K562 (cell line): ENCODE results near the gene BACE2. TPM values are rescaled to one million over a fixed set of nuclear protein-coding genes. Genes with fewer than 3 reads are reported as not detected.

ENCODE experiments used
- ATAC-seq: fragments of 200-7000 bp; cut with Tn5 transposase; 3 replicates; pipeline ENCODE4 v1.9.1; 2020; ENCODE audit warnings: moderate library complexity
- Bru-seq: library from RNA; stranded (reverse); fragments of 400-500 nt; gene quantifications from one replicate; lab custom pipeline; 2021; lab: Mats Ljungman, UMichigan
- BruChase-seq, 2 experiments: library from RNA; stranded (reverse); fragments of 400-500 nt; gene quantifications; one replicate each; lab custom pipeline; 2021; lab: Mats Ljungman, UMichigan
- BruUV-seq: library from RNA; stranded (reverse); fragments of 400-500 nt; replicated peaks from 2 replicates; lab custom pipeline; 2021; lab: Mats Ljungman, UMichigan
- CTCF ChIA-PET: fragments of 300-600 bp; formaldehyde crosslinking; extraction: SDS; loops from one replicate; lab custom pipeline; 2021; ENCODE audit warnings: low intra/inter-chr PET ratio; lab: Yijun Ruan, JAX
- POLR2A ChIA-PET: fragments of 300-600, 350-650 bp; sonication (Branson Sonifier 250); formaldehyde crosslinking; extraction: SDS; loops from one replicate; lab custom pipeline; 2021; ENCODE audit warnings: antibody characterized with exemption, inconsistent platforms; lab: Yijun Ruan, JAX
- DNase-seq, 4 experiments: peaks; one replicate each; pipeline versions ENCODE4 v3.0.0 to v3.0.0-alpha.2; 2011 to 2018; ENCODE audit warnings: low spot score in 3 of 4, mixed read lengths in 3 of 4; ENCODE audit errors: extremely low read depth in 1 of 4
- FAIRE-seq: peaks from 2 replicates; lab custom pipeline; 2011; peaks lifted over from hg19 to GRCh38; lab: Jason Lieb, UNC
- H2AFZ ChIP-seq: 2 replicates; pipeline ENCODE4 v1.6.0; 2011; ENCODE audit warnings: low read depth, low read length, control low read depth, inconsistent platforms
- H3K27ac ChIP-seq: fragments of 200-600 bp; 3 replicates; pipeline ENCODE4 v1.8.0; 2011; ENCODE audit warnings: low read depth, mild to moderate bottlenecking, control low read depth, inconsistent platforms, low read length, moderate library complexity, mixed read lengths; ENCODE audit errors: extremely low read depth
- H3K27me3 ChIP-seq, 2 experiments: fragments of 300-600 bp in 1 of 2; 2 replicates in 1 of 2; 3 replicates in 1 of 2; pipeline versions ENCODE4 v1.6.0 to v1.8.0; 2011; ENCODE audit warnings: inconsistent platforms in 2 of 2, low read length in 2 of 2, mild to moderate bottlenecking in 1 of 2, mixed read lengths in 1 of 2, moderate library complexity in 1 of 2; ENCODE audit not compliant: control insufficient read depth in 2 of 2, insufficient read depth in 2 of 2
- H3K36me3 ChIP-seq: fragments of 300-600 bp; 3 replicates; pipeline ENCODE4 v1.8.0; 2011; ENCODE audit warnings: mild to moderate bottlenecking, low read length, inconsistent platforms; ENCODE audit not compliant: control insufficient read depth, insufficient read depth
- H3K4me1 ChIP-seq, 2 experiments: fragments of 200-600 bp in 1 of 2; replicated peaks in 1 of 2; 2 replicates in 1 of 2; 3 replicates in 1 of 2; pipeline versions ENCODE4 v1.5.1 to v1.8.0; 2011; ENCODE audit warnings: inconsistent platforms in 2 of 2, low read length in 2 of 2, mild to moderate bottlenecking in 1 of 2, mixed read lengths in 1 of 2, moderate library complexity in 1 of 2; ENCODE audit not compliant: control insufficient read depth in 2 of 2, insufficient read depth in 2 of 2
- H3K4me2 ChIP-seq: 2 replicates; pipeline ENCODE4 v1.6.1; 2011; ENCODE audit warnings: low read length, control low read depth, inconsistent platforms, mixed read lengths; ENCODE audit not compliant: insufficient read depth
- H3K4me3 ChIP-seq: fragments of 200-600 bp; sonication (generic), shearing (Covaris generic); 2 replicates; pipeline ENCODE4 v1.5.1; 2016; ENCODE audit warnings: control low read depth, inconsistent platforms
- H3K79me2 ChIP-seq: fragments of 200-600 bp; 3 replicates; pipeline ENCODE4 v1.8.0; 2011; ENCODE audit warnings: low read length, inconsistent platforms; ENCODE audit not compliant: control insufficient read depth, insufficient read depth
- H3K9ac ChIP-seq, 2 experiments: 2 replicates each; pipeline versions ENCODE4 v1.6.0 to v1.6.1; 2011; ENCODE audit warnings: low read depth in 2 of 2, low read length in 2 of 2, control low read depth in 1 of 2, inconsistent platforms in 1 of 2, mild to moderate bottlenecking in 1 of 2, mixed read lengths in 1 of 2; ENCODE audit not compliant: insufficient read depth in 1 of 2
- H3K9me1 ChIP-seq: one replicate; pipeline ENCODE4 v1.6.0; 2011; ENCODE audit warnings: inconsistent platforms, mild to moderate bottlenecking, low read length, moderate library complexity; ENCODE audit not compliant: control insufficient read depth, insufficient read depth
- H3K9me3 ChIP-seq: replicated peaks from 2 replicates; pipeline ENCODE4 v1.5.1; 2011; ENCODE audit warnings: low read depth, low read length, inconsistent platforms; ENCODE audit not compliant: control insufficient read depth, insufficient read depth
- H4K20me1 ChIP-seq: replicated peaks from 2 replicates; pipeline ENCODE4 v1.6.1; 2011; ENCODE audit warnings: low read length, inconsistent platforms, mixed read lengths; ENCODE audit not compliant: control insufficient read depth, insufficient read depth
- ATF1 ChIP-seq, 2 experiments: fragments of 450-650 bp in 1 of 2; IDR thresholded peaks; 2 replicates each; pipeline ENCODE4 v1.6.1; 2016; ENCODE audit warnings: missing compliant biosample characterization in 1 of 2, missing genetic modification characterization in 1 of 2
- FOXM1 ChIP-seq, 2 experiments: fragments of 450-650 bp in 1 of 2; sonication (generic) in 1 of 2; formaldehyde crosslinking in 1 of 2; IDR thresholded peaks; 2 replicates each; pipeline versions ENCODE4 v1.6.1 to v1.9.0; 2017 to 2022; ENCODE audit warnings: low read depth in 2 of 2, mild to moderate bottlenecking in 2 of 2, missing genetic modification reagents in 1 of 2, moderate library complexity in 1 of 2
- GTF2B ChIP-seq: IDR thresholded peaks from 2 replicates; pipeline ENCODE4 v1.6.1; 2011; ENCODE audit not compliant: insufficient read length; ENCODE audit errors: extremely low read depth
- HNRNPL ChIP-seq: fragments of 200-400 bp; formaldehyde crosslinking; IDR thresholded peaks from 2 replicates; pipeline ENCODE4 v1.6.1; 2017; ENCODE audit warnings: low read depth, mild to moderate bottlenecking, low read length
- HNRNPUL1 ChIP-seq: fragments of 200-400 bp; formaldehyde crosslinking; IDR thresholded peaks from 2 replicates; pipeline ENCODE4 v1.6.1; 2017; ENCODE audit warnings: low read length
- L3MBTL2 ChIP-seq: fragments of 450-650 bp; IDR thresholded peaks from 2 replicates; pipeline ENCODE4 v1.6.1; 2016; ENCODE audit warnings: mild to moderate bottlenecking, moderate library complexity
- RBFOX2 ChIP-seq: fragments of 200-400 bp; formaldehyde crosslinking; IDR thresholded peaks from 2 replicates; pipeline ENCODE4 v1.6.1; 2017; ENCODE audit warnings: low read depth, mild to moderate bottlenecking, low read length, moderate library complexity
- VEZF1 ChIP-seq: fragments of 200-800 bp; sonication (Bioruptor generic); IDR thresholded peaks from 2 replicates; pipeline ENCODE4 v1.6.1; 2017; ENCODE audit warnings: missing genetic modification characterization, missing compliant biosample characterization
- ZBTB7A ChIP-seq: IDR thresholded peaks from 2 replicates; pipeline ENCODE4 v1.6.1; 2011; ENCODE audit warnings: low read depth, mild to moderate bottlenecking, low read length, moderate library complexity, borderline replicate concordance; ENCODE audit not compliant: control insufficient read depth
- ZFP91 ChIP-seq: sonication (generic); formaldehyde crosslinking; IDR thresholded peaks from 2 replicates; pipeline ENCODE4 v1.8.0; 2022; ENCODE audit warnings: mild to moderate bottlenecking, missing genetic modification reagents
- WGBS: fragments of 100-300 bp; shearing (Covaris generic); methylation state at CpG from one replicate; pipeline ENCODE4 v1.1.6; 2016; ENCODE audit warnings: low coverage, mixed read lengths; ENCODE audit not compliant: insufficient coverage; ENCODE audit errors: missing lambda C conversion rate; 5-methylcytosine and 5-hydroxymethylcytosine counted together
- in situ Hi-C: fragments of 300-500 bp; cut with MboI; formaldehyde crosslinking; loops from 4 replicates; pipeline ENCODE4 v1.15.0; 2018; ENCODE audit warnings: inconsistent platforms, mixed read lengths
- intact Hi-C: fragments of 100-400 bp; cut with micrococcal nuclease; formaldehyde crosslinking; loops from 2 replicates; pipeline ENCODE4 v1.14.2; 2022
- long read RNA-seq, 3 experiments: library from polyadenylated mRNA in 2 of 3; library from RNA in 1 of 3; unstranded in 2 of 3; stranded (forward) in 1 of 3; transcript quantifications; one replicate each; pipeline ENCODE4 v2.0.0, GENCODE V29; 2019 to 2022
- polyA minus RNA-seq, 3 experiments: library from RNA; depleted of rRNA, polyadenylated mRNA; stranded (reverse); fragments of >200 nt; gene quantifications; 2 replicates each; pipeline ENCODE4 v1.2.3, GENCODE V29; 2011
- polyA plus RNA-seq, 8 experiments: library from polyadenylated mRNA; depleted of rRNA in 4 of 8; stranded (reverse) in 5 of 8; unstranded in 3 of 8; fragments of >200 nt; fragmentation: Nextera tagmentation in 2 of 8; fragmentation: Illumina TruSeq in 1 of 8; extraction: Ambion mirVana in 2 of 8; extraction: Trizol in 1 of 8; gene quantifications; 2 replicates each; pipeline versions ENCODE4 v1.2.1 to v1.2.3, GENCODE V29; 2011 to 2014; ENCODE audit warnings: inconsistent platforms in 1 of 8, missing spikeins in 1 of 8
- total RNA-seq, 7 experiments: library from RNA; depleted of rRNA in 6 of 7; stranded (reverse); fragments of >200 nt in 6 of 7; fragmentation: Illumina TruSeq in 2 of 7; extraction: Trizol in 2 of 7; gene quantifications; 2 replicates each; pipeline versions ENCODE4 v1.2.1 to v1.2.3, GENCODE V29; 2011 to 2021; ENCODE audit warnings: low replicate concordance in 1 of 7

Gene BACE2
- total RNA-seq (2011; cell fraction: chromatin; rRNA removed; ENCODE audit: low replicate concordance): not detected in 2 replicates
- total RNA-seq (2011; cell fraction: nucleolus; rRNA removed): not detected in 2 replicates
- not detected in 2 replicates for total RNA-seq (2011; cell fraction: nucleoplasm; rRNA removed)
- total RNA-seq (2014; rRNA removed): 0.05 TPM in 1 of 2 replicates, not detected in the other
- total RNA-seq (2014; rRNA removed; fragmentation: Illumina TruSeq; extraction: Trizol): 0.15 TPM in 1 of 2 replicates, not detected in the other
- total RNA-seq (2015; rRNA removed; fragmentation: Illumina TruSeq; extraction: Trizol): 0.18 TPM in 1 of 2 replicates, not detected in the other
- total RNA-seq (2021): 0.07 and 0.24 TPM in 2 replicates
- polyA plus RNA-seq (2011; rRNA removed): 0.15 TPM in 1 of 2 replicates, not detected in the other
- not detected in 2 replicates for polyA plus RNA-seq (2011; cell fraction: cytosol; rRNA removed)
- polyA plus RNA-seq (2011; cell fraction: nucleus; rRNA removed): not detected in 2 replicates
- 0.09 and 0.83 TPM in 2 replicates for polyA plus RNA-seq (2012)
- polyA plus RNA-seq (2014; fragmentation: Illumina TruSeq; extraction: Trizol): not detected in 2 replicates
- polyA plus RNA-seq (2014; fragmentation: Nextera tagmentation; extraction: Ambion mirVana): under 1 TPM in 1 of 2 experiments, not detected in 1; 0.08 TPM
- 0.16 TPM in 1 of 2 replicates, not detected in the other for polyA plus RNA-seq (2014; rRNA removed)
- not detected in 2 replicates for polyA minus RNA-seq (2011; rRNA and poly(A)+ RNA removed)
- polyA minus RNA-seq (2011; cell fraction: cytosol; rRNA and poly(A)+ RNA removed): not detected in 2 replicates
- not detected in 2 replicates for polyA minus RNA-seq (2011; cell fraction: nucleus; rRNA and poly(A)+ RNA removed)
- percentile 17 among the genes with signal in this experiment for Bru-seq, nascent RNA
- percentile 14 among the genes with signal in this experiment for BruChase-seq, experiment 1, labeled RNA remaining after a 2-hour chase
- BruChase-seq, experiment 2, labeled RNA remaining after a 6-hour chase: percentile 14 among the genes with signal in this experiment
- long read RNA-seq, experiment 1: 0 reads
- long read RNA-seq, experiment 2: 0 reads
- long read RNA-seq, experiment 3: 0 reads

- 4% methylated on average over 45 of the region's 111 CpGs for WGBS
- Histone ChIP-seq H3K79me2 (no peaks in the 10 kb centered on the region), H3K36me3 (no peaks in the 10 kb centered on the region), H3K27me3 (peaks cover 0 to 4% of the 10 kb centered on the region in 2 experiments; a peak in 2 of 5 replicates), H3K4me1 (peaks cover 0 to 16% of the 10 kb centered on the region in 2 experiments; a peak in 1 of 5 replicates), H3K9ac (peak within 1 kb of the TSS in 1 of 2 experiments; percentile 35; a peak in 2 of 4 replicates), H3K4me3 (peak within 1 kb of the TSS; percentile 36), H3K9me3 (no peaks in the 10 kb centered on the region), H4K20me1 (no peaks in the 10 kb centered on the region), H3K9me1 (no peaks in the 10 kb centered on the region), H3K4me2 (peak within 1 kb of the TSS; percentile 30; the same call in 1 of the 2 replicates), H3K27ac (no peak within 1 kb of the TSS), H2AFZ (peak within 1 kb of the TSS; percentile 67; the same call in 1 of the 2 replicates)
- FAIRE-seq (no peak), ATAC-seq (peak; percentile 89), DNase-seq (peak; percentile 49 to 75 (median 71))
- intact Hi-C loops: no loop called here
- POLR2A ChIA-PET: interaction anchor here (0.6 kb wide), 1 partner anchor 32 kb away, joined by 3 read pairs; no protein-coding TSS in a partner anchor
- in situ Hi-C loops: no loop called here
- BruUV-seq: no TSS peak
- CTCF ChIA-PET: interaction anchor here (0.6 kb wide), 1 partner anchor 21 kb away, joined by 3 read pairs; no protein-coding TSS in a partner anchor
- peak; percentile 74; the same call in 1 of the 2 replicates for TF ChIP-seq ZFP91 (CRISPR knock-in tag)
- peak; percentile 82; the same call in 1 of the 2 replicates for TF ChIP-seq ZBTB7A
- TF ChIP-seq HNRNPL: 0 out of 2 replicates have a peak, but pooled peaks have one; percentile 31
- peak; percentile 74; the same call in 1 of the 2 replicates for TF ChIP-seq VEZF1 (CRISPR knock-in tag)
- TF ChIP-seq RBFOX2: peak; percentile 33; the same call in 1 of the 2 replicates
- no peak for TF ChIP-seq FOXM1 (IDR thresholded peaks at IDR 0.05; ENCODE audit: low read depth)
- no peak for TF ChIP-seq FOXM1 (CRISPR knock-in tag; IDR thresholded peaks at IDR 0.05; ENCODE audit: low read depth)
- no peak for TF ChIP-seq HNRNPUL1
- no peak for TF ChIP-seq GTF2B
- 0 out of 2 replicates have a peak, but pooled peaks have one; percentile 28 for TF ChIP-seq L3MBTL2
- no peak for TF ChIP-seq ATF1 (CRISPR knock-in tag; IDR thresholded peaks at IDR 0.05)
- TF ChIP-seq ATF1 (tag; IDR thresholded peaks at IDR 0.05): peak; percentile 81
Measured at GRCh38 chr21:41167348-41168342, at the start of gene BACE2. Gene BACE2, plus strand, starts transcription at chr21:41168160. Its CDS starts 104 bp downstream, at chr21:41168264.
